Measurements from ENCODE around the gene KIAA0319L.

DNA sequence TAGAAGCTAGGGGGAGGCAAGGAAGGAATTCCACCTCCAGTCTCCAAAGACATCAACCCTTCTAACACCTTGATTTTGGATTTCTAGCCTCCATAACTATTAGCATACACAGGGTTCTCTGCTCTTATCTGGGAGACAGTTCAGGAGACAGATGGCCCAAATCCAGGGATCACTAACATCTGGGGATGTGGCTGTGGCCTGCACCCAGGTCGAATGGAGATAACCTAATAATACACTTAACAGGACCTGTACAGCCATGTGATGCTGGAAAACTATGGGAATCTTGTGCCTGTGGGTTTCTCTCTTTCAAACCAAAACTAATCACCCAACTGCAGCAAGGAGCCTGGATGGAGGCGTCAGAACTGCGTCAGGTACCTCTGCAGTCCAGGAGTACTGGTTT, 47.6 kb downstream of the KIAA0319L start:
- no peak for TF ChIP-seq EP300 (IDR thresholded peaks at IDR 0.05)
- TF ChIP-seq, protein P1, sequence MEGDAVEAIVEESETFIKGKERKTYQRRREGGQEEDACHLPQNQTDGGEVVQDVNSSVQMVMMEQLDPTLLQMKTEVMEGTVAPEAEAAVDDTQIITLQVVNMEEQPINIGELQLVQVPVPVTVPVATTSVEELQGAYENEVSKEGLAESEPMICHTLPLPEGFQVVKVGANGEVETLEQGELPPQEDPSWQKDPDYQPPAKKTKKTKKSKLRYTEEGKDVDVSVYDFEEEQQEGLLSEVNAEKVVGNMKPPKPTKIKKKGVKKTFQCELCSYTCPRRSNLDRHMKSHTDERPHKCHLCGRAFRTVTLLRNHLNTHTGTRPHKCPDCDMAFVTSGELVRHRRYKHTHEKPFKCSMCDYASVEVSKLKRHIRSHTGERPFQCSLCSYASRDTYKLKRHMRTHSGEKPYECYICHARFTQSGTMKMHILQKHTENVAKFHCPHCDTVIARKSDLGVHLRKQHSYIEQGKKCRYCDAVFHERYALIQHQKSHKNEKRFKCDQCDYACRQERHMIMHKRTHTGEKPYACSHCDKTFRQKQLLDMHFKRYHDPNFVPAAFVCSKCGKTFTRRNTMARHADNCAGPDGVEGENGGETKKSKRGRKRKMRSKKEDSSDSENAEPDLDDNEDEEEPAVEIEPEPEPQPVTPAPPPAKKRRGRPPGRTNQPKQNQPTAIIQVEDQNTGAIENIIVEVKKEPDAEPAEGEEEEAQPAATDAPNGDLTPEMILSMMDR (IDR thresholded peaks at IDR 0.05): no peak

Data from sigmoid colon (tissue), 4 donors.